ENCODE data around the gene GRIA3.

GRCh38 chrX:123175366-123176122 lies 8.5 kb upstream of the GRIA3 start:
- no peak for TF ChIP-seq POLR2A (IDR thresholded peaks at IDR 0.05; ENCODE audit: low read depth, low read length)
- TF ChIP-seq POLR2AphosphoS5 (IDR thresholded peaks at IDR 0.05; ENCODE audit: low read depth, low read length): no peak
- TF ChIP-seq TAF1 (IDR thresholded peaks at IDR 0.05; ENCODE audit: borderline replicate concordance, low read depth, low read length): no peak

Measured in GM12892 (cell line).